Activated CD8-positive, alpha-beta memory T cell treated with anti-CD3 and anti-CD28 coated beads for 4 hours (primary cell): ENCODE measurements around the gene OR12D3.
"Not testable (repeated sequence)": the region's sequence is repeated elsewhere in the genome, so short reads cannot be mapped to it uniquely, and the experiment has no call there.

Source experiments
- DNase-seq, 2 donors: peaks; one replicate each; pipeline ENCODE4 v3.0.0-alpha.2; 2020; ENCODE audit warnings: low read depth in 2 of 2

Gene OR12D3

GRCh38 chr6:29375191-29375590 lies at the start of gene OR12D3:
Gene OR12D3 (minus strand): TSS chr6:29375291. CDS start chr6:29375287, 4 bp downstream.
- DNase-seq, result no peak

GRCh38 chr6:29424575-29424974 lies 49.5 kb upstream of the OR12D3 start:
- DNase-seq, result no peak

- no peak for DNase-seq
These were observed 49.1 kb upstream of the OR12D3 start for GRCh38 chr6:29424168-29424567.

GRCh38 chr6:29419516-29419915 lies 44.4 kb upstream of the OR12D3 start:
- no peak for DNase-seq

- DNase-seq, result no peak
These were observed 39.5 kb upstream of the OR12D3 start, which contains the start of gene OR12D1 for GRCh38 chr6:29414588-29414987. Gene OR12D1 (plus strand): TSS chr6:29414928.

GRCh38 chr6:29403801-29404200 lies 28.7 kb upstream of the OR12D3 start:
- DNase-seq, result no peak

- DNase-seq, result no peak
These were observed 24.4 kb upstream of the OR12D3 start for GRCh38 chr6:29399525-29399924.

GRCh38 chr6:29395331-29395730 lies 20.2 kb upstream of the OR12D3 start, which contains the start of gene OR12D2:
Gene OR12D2 (plus strand): TSS chr6:29395631. CDS start chr6:29396700, 1,069 bp downstream.
- no peak for DNase-seq

GRCh38 chr6:29388533-29388932 lies 13.4 kb upstream of the OR12D3 start:
- DNase-seq, result no peak

GRCh38 chr6:29376003-29376402 lies 912 bp upstream of the OR12D3 start:
- DNase-seq, result no peak

GRCh38 chr6:29368765-29369164 lies 6.3 kb downstream of the OR12D3 start, which contains the start of gene OR5V1:
Gene OR5V1 (minus strand): TSS chr6:29368865. CDS start chr6:29356195, 12,670 bp downstream.
- no peak for DNase-seq

- no peak for DNase-seq
These were observed 19.5 kb downstream of the OR12D3 start for GRCh38 chr6:29355603-29356002.

- no peak for DNase-seq
These were observed 20.1 kb downstream of the OR12D3 start for GRCh38 chr6:29354980-29355379.

- DNase-seq, result not testable (repeated sequence)
These were observed 25.7 kb downstream of the OR12D3 start for GRCh38 chr6:29349348-29349747.

- DNase-seq, result no peak
These were observed 29.7 kb downstream of the OR12D3 start for GRCh38 chr6:29345380-29345779.

GRCh38 chr6:29336269-29336668 lies 38.8 kb downstream of the OR12D3 start:
- no peak for DNase-seq

GRCh38 chr6:29332676-29333075 lies 42.4 kb downstream of the OR12D3 start:
- no peak for DNase-seq

GRCh38 chr6:29325777-29326176 lies 49.3 kb downstream of the OR12D3 start:
- DNase-seq, result no peak
